HG02763 (cell line): ENCODE data around the gene NEDD4L.
"Not testable (repeated sequence)": the region's sequence is repeated elsewhere in the genome, so short reads cannot be mapped to it uniquely, and the experiment has no call there.

Experiments used
- ATAC-seq: cut with Tn5 transposase; IDR thresholded peaks from one replicate; pipeline ENCODE4 v1.9.1; 2021; ENCODE audit warnings: mild to moderate bottlenecking, moderate library complexity; ENCODE audit not compliant: unreplicated experiment

NEDD4L gene

DNA sequence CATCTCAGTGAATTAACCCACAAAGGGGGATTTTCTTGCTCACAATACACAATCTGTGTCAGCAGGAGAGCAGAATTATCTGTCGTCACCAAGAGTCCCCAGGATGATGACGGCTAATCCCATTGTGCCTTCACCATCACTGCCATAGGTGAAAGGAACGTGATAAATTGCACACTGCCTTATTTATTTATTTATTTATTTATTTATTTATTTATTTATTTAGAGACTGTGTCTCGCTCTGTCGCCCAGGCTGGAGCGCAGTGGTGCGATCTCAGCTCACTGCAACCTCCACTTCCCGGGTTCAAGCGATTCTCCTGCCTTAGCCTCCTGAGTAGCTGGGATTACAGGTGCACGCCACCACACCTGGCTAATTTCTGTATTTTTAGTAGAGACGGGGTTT is 238.8 kb downstream of the NEDD4L start:
- not testable (repeated sequence) for ATAC-seq

GRCh38 chr18:58284699-58285448 is 240.8 kb downstream of the NEDD4L start:
- ATAC-seq, result no peak

- no peak for ATAC-seq
These were observed 241.6 kb downstream of the NEDD4L start for GRCh38 chr18:58285449-58286130.

DNA sequence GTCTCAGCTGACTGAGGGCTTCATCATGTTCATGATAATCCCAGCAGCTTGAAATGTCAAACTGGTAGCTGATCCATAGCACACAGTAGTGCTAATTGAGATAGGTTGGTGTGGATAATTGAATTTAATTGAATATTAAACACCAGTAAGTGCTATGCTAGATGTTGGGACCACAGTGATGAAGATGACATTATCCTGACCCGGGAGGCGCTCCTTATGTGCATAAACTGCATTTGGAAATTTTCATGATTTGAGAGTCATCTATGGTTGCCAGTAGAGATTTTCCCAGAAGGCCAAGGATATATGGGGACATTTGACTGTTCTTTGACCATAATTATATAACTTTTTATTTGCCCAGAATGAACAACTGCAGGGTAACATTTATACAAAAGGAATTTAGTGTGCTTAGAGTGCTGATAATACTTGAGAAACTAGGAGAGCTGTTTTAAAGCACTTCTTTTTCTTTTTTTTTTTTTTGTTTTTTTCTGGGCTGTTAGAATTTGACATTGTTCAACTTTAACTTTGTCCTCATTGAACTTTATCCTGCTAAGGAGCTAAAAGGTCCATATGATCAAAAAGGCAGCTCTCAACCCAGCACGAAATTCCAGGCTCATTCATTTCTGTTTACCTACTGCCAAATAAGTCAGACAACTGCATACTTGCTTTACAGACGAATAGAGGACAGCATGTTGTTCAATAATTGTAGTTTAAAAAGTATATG is 242.8 kb downstream of the NEDD4L start:
- no peak for ATAC-seq

DNA sequence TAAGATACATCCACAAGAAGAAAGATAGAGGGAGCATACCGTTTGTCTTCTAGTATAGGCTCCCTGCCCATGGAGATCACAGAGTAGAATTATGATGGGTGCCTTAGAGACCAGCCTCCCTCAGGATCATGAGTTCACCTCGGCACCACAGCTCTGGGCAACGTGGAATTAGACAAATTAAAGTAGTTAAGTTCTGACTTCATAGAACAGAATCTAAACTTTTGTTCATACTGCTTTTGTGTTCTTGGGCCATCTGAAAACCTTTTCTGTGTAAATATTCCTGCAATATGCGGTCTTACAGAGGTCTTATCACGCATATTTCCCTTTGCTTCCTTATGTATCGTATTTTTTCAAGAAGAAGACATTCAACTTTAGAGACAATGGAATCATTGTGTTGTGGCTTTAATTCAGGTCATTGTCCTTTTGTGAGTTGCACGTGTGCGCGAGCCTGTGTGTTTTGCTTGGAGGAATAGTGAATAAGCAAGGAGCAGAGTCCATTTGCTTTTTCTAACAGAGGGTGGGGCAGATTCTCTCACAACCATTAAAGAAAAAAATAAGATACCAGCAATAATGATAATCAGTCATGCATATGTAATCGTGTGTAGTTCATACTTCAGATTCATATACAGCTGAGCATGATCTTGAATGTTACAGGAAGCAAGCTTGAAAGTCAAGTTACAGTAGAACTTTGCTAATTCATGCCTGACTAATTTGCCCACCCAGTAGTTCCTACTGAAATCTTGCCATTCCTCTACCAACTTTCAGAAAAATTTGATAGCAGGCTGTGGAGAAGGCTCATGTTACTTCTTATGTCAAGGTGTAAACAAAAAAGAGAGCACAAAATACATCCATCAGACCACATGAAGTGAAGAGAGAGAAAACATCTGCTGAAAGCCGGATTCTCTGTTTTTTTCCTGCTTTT is 243.6 kb downstream of the NEDD4L start:
- no peak for ATAC-seq

DNA sequence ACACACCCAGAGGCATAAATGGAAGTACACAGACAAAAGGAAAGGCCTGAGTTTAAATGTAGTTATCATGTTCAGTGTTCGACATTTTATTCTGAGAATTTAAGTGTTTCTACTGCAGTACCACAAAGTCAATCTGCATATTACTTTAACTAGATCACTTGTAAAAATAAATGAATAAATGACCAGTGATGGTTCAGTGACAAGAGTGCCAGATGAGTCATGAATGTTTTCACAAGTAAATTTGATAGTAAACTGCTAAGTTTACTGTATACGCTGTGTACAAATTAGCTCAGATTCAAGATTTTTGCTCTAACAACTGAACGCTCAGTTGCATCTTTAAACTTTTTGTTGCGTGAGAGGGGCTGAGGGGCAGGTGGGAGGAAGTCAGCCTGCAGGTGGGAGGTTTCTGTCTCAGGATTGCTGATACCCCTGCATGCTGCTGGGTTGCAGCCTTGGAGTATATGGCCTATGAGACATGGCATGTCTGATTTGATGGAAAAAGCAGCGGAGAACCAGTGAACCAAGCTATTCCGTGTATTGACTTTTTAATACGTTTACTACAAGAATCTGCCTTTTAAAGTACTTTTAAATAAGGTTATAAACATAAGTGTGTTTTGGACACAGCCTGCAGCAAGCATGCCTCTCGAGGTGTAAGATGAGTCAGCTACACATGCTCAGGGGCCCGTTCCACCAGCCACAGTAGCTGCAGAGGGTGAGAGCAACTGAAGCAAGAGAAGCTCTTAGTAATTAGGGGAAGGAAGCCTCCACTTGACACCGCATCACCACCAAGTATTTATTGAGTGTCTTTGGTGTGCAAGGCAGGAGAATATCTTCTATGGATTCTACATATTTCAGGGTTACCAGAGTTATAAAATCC is 245.1 kb downstream of the NEDD4L start:
- peak; percentile 73 for ATAC-seq

DNA sequence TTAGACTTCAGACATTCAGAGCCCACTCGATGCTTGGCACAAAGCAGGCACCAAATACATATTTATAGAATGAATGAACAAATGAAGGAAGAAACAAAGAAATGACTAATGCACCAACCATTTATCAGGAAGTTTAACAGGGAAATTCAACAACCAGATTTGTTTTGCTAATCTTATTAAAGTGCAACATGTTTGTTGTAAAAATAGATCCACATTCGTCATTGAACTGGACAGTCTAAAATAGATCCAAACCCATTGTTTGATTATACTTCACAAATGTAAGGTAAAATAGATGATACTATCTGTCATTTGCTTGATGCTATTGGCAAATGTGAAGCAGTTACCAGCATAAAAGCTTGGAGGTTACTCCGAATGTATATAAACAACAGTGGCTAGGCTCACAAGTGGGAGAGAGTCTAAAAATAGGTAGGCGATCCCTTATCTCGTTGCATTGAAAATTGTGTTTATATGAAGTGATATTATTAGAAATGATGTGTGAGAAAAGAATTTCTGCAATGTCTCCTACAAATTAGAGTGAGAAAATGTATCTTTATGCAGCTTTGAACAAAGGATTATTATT is 246.2 kb downstream of the NEDD4L start:
- ATAC-seq, result no peak

DNA sequence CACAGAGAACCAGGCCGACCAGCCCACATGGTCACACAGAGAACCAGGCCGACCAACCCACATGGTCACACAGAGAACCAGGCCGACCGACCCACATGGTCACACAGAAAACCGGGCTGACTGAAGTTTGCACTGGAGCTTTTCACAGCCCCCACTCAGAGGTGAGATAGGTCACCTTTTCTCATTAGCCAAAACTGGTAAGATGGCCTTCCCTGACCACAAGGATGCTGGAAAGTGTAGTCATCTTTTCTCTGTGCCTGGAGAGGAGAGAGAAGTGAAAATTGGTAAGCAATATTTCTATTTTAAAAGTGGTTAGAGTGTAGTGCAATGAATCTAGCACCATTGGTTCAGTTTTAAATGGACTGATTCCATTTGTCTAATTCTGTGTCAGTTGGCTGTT is 247.1 kb downstream of the NEDD4L start:
- no peak for ATAC-seq

- ATAC-seq, result no peak
These were observed 248.6 kb downstream of the NEDD4L start for GRCh38 chr18:58292638-58293037.

- ATAC-seq, result no peak
These were observed 253.2 kb downstream of the NEDD4L start for GRCh38 chr18:58297198-58297597.

- no peak for ATAC-seq
These were observed 254.5 kb downstream of the NEDD4L start for GRCh38 chr18:58298251-58299134.

DNA sequence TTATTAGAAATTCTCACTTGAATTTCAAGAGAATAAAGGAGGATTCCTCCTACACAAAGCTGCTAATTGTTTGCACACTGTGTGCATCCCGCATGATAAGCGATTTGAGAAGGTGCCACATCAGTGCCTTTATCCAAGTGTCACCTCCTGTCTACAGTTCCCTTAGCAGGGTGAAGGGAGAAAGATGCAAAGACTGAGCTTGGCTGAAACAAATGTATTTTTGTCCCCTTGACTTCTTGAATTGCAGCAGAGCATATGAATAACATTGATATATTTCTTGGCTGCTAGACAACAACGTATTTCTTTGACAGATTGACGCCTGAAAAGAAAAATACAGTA is 255.1 kb downstream of the NEDD4L start:
- ATAC-seq, result no peak

DNA sequence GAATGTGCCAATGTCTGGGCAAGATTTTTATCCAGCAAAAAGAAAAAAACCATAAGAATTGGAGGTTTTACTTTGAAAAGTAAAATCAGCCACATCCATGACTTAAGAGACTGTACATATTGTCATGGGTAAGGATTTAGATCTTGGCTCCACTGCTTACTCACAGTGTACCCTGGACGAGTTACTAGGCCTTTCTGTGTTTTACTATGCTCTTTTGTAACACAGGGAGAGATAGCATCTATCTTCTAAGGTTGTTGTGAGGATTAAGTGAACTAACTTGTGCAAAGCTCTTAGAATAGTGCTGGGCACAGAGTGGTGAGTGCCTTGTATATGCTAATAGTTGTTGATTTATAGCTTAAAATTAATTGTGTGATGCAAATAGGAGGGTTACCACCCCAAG is 255.9 kb downstream of the NEDD4L start:
- ATAC-seq, result no peak

DNA sequence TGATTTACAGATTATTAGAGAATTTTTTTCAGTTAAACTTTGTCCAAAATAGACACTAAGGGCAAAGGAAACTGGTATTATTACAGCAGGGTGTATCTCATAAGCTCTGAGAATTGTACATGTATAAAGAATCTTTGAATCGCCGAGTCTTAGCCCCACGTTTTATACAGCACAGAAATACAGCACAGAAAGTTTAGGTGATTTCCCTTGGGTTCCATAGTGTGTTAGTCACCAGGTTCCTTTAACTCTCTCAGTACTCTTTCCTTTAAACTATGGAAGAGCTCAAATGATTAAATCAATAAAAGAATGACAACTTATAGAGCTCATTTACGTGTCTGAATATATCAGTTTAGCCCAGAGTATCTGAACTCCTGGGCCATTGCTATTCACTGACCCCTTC is 256.8 kb downstream of the NEDD4L start:
- ATAC-seq, result no peak

DNA sequence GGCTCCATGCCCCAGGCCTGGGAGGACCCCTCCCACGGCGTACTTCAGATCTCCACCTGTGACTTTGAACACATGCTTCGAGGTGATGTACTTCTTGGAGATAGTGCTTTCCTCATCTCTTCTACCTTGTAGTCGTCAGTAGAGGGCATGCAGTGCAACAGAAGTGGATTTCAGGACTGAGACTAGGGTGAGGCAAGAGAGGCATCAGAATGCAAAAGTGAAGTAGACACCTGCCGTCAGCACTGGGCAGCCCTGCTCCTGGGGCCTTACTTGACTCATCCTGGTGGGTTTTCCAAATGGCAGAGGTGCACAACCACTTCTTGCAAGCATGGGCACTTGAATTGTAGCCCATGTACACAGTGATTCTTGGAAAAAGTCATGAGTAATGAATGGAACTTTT is 258.8 kb downstream of the NEDD4L start:
- no peak for ATAC-seq

- ATAC-seq, result peak; percentile 66
These were observed 259.3 kb downstream of the NEDD4L start for GRCh38 chr18:58303363-58303762.

GRCh38 chr18:58305792-58306191 is 261.8 kb downstream of the NEDD4L start:
- ATAC-seq, result no peak

DNA sequence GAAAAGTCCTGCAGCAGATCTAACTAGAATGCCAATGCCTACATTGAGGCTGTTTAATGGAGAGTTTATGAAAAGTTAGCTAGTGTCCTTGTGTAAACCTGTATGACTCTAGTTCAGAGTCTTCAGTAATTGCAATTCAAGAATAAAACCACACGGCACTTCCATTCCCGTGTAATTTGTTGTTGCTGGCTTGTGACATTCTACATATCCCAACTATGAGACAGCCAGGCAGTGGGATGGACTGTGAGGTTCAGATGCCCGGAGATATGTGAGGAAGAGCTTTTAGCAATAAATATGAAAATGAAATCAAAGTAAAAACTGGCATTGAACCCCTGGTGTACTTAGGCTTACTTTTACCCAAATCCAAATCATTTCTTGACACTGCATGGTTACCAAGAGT is 263.4 kb downstream of the NEDD4L start:
- ATAC-seq, result no peak

DNA sequence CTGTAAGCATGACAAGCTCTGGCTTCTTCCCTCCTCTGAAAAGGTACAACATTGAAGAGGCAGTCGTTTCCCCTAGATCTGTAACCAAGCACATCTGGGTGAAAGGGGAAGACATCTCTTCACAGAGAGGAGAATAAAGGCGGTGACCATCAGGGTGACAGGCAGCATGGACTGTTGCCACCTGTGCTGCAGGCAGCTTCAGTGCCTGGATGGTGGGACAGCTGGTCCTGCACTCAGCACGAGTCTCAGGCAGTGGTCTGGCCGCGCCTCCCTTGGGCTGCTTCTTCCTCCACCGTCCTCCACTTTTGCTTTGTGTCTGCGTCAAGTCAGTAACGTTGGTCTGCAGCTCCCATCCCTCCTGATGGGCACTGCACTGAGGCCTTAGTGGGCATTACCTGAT is 264.4 kb downstream of the NEDD4L start:
- no peak for ATAC-seq
